Cardiac muscle cell (in vitro differentiated cells and primary cell): ENCODE measurements around the gene CHCHD3. TPM values are rescaled to one million over a fixed set of nuclear protein-coding genes. Genes with fewer than 3 reads are reported as not detected.
"Not testable (repeated sequence)": the region's sequence is repeated elsewhere in the genome, so short reads cannot be mapped to it uniquely, and the experiment has no call there.

Experiments
- DNase-seq, 2 donors: peaks; one replicate each; pipeline versions ENCODE4 v3.0.0 to v3.0.0-alpha.2; 2010 to 2017; ENCODE audit warnings: low read depth in 1 of 2, low spot score in 1 of 2
- H3K27ac ChIP-seq: fragments of 200-600 bp; sonication (generic); 2 replicates; pipeline ENCODE4 v1.5.1; 2016
- H3K27me3 ChIP-seq: fragments of 200-600 bp; sonication (generic); 2 replicates; pipeline ENCODE4 v1.6.0; 2016; ENCODE audit warnings: control low read depth
- H3K36me3 ChIP-seq: fragments of 200-600 bp; sonication (generic); 2 replicates; pipeline ENCODE4 v1.5.1; 2016; ENCODE audit warnings: control low read depth
- H3K4me1 ChIP-seq: fragments of 200-600 bp; sonication (generic); 2 replicates; pipeline ENCODE4 v1.8.1; 2017; ENCODE audit warnings: low read depth, mild to moderate bottlenecking, mixed run types
- H3K4me3 ChIP-seq: fragments of 200-600 bp; sonication (generic); 2 replicates; pipeline ENCODE4 v1.5.1; 2016; ENCODE audit warnings: mild to moderate bottlenecking
- H3K9me3 ChIP-seq: fragments of 200-600 bp; sonication (generic); 2 replicates; pipeline ENCODE4 v1.5.1; 2017; ENCODE audit warnings: low read depth, mild to moderate bottlenecking, control low read depth
- CTCF ChIP-seq: IDR thresholded peaks from 2 replicates; pipeline ENCODE4 v1.5.1; 2012; ENCODE audit warnings: low read depth, mild to moderate bottlenecking, low read length
- polyA plus RNA-seq: library from polyadenylated mRNA; unstranded; fragments of >200 nt; fragmentation: Nextera tagmentation; extraction: Ambion mirVana; gene quantifications from 2 replicates; pipeline ENCODE4 v1.2.1, GENCODE V29; 2016
- total RNA-seq: library from RNA; depleted of rRNA; stranded (reverse); fragments of >200 nt; gene quantifications from 2 replicates; pipeline ENCODE4 v1.2.3, GENCODE V29; 2016

The CHCHD3 gene
- total and polyA plus RNA-seq, 2 experiments from 2014 or later, result 95.1 to 127 TPM

GRCh38 chr7:132915647-132916046 is 166.2 kb downstream of the CHCHD3 start:
- no peak for TF ChIP-seq CTCF
- Histone ChIP-seq H3K4me3 (no peak overlapping the region), H3K27ac (no peak overlapping the region), H3K27me3 (no peaks in the 10 kb centered on the region), H3K4me1 (peaks cover 2% of the 10 kb centered on the region), H3K9me3 (no peaks in the 10 kb centered on the region), H3K36me3 (no peaks in the 10 kb centered on the region)
- DNase-seq, result no peak

- H3K9me3 ChIP-seq, result no peaks in the 10 kb centered on the region
- H3K27ac ChIP-seq, result no peak overlapping the region
- H3K36me3 ChIP-seq, result no peaks in the 10 kb centered on the region
- DNase-seq, result peak in 1 of 2 donors; percentile 28
- no peaks in the 10 kb centered on the region for H3K27me3 ChIP-seq
- peaks cover 24% of the 10 kb centered on the region for H3K4me1 ChIP-seq
- H3K4me3 ChIP-seq, result no peak overlapping the region
- no peak for TF ChIP-seq CTCF
These were observed 171.2 kb downstream of the CHCHD3 start for GRCh38 chr7:132910657-132911056.

GRCh38 chr7:132907380-132907940 is 174.4 kb downstream of the CHCHD3 start:
- Histone ChIP-seq H3K4me1 (peaks cover 26% of the 10 kb centered on the region), H3K27ac (peak overlapping the region; percentile 55), H3K9me3 (no peaks in the 10 kb centered on the region), H3K36me3 (no peaks in the 10 kb centered on the region), H3K4me3 (no peak overlapping the region), H3K27me3 (no peaks in the 10 kb centered on the region)
- TF ChIP-seq CTCF, result no peak
- DNase-seq, result peak in 1 of 2 donors; percentile 52

- no peak for DNase-seq
- H3K4me3 ChIP-seq, result no peak overlapping the region
- no peaks in the 10 kb centered on the region for H3K27me3 ChIP-seq
- no peak for TF ChIP-seq CTCF
- peak overlapping the region; percentile 55 for H3K27ac ChIP-seq
- no peaks in the 10 kb centered on the region for H3K36me3 ChIP-seq
- H3K9me3 ChIP-seq, result no peaks in the 10 kb centered on the region
- peaks cover 26% of the 10 kb centered on the region for H3K4me1 ChIP-seq
These were observed 175.6 kb downstream of the CHCHD3 start for GRCh38 chr7:132906193-132906835.

GRCh38 chr7:132905136-132905535 is 176.8 kb downstream of the CHCHD3 start:
- not testable (repeated sequence) for DNase-seq, H3K9me3 ChIP-seq, H3K27ac ChIP-seq, H3K27me3 ChIP-seq, H3K36me3 ChIP-seq, H3K4me3 ChIP-seq
- H3K4me1 ChIP-seq, result peaks cover 24% of the 10 kb centered on the region

GRCh38 chr7:132904209-132904608 is 177.7 kb downstream of the CHCHD3 start:
- TF ChIP-seq CTCF, result no peak
- Histone ChIP-seq H3K27ac (no peak overlapping the region), H3K9me3 (no peaks in the 10 kb centered on the region)

GRCh38 chr7:132902294-132902693 is 179.6 kb downstream of the CHCHD3 start:
- not testable (repeated sequence) for H3K36me3 ChIP-seq, DNase-seq, H3K27me3 ChIP-seq, H3K4me3 ChIP-seq, H3K9me3 ChIP-seq, H3K27ac ChIP-seq
- H3K4me1 ChIP-seq, result peaks cover 18% of the 10 kb centered on the region

More at GRCh38 chr7:132904209-132904608, 177.7 kb downstream of the CHCHD3 start:
- Histone ChIP-seq H3K27me3 (no peaks in the 10 kb centered on the region), H3K4me1 (peaks cover 24% of the 10 kb centered on the region), H3K4me3 (no peak overlapping the region), H3K36me3 (no peaks in the 10 kb centered on the region)
- no peak for DNase-seq
